HepG2 (cell line): ENCODE measurements around the gene CYCS. TPM values are rescaled to one million over a fixed set of nuclear protein-coding genes. Genes with fewer than 3 reads are reported as not detected.
A peak's percentile ranks its signal among the peaks of the same experiment; 100 is the strongest.

Source experiments
- AGO1 ChIP-seq: fragments of 200-400 bp; formaldehyde crosslinking; IDR thresholded peaks from 2 replicates; pipeline ENCODE4 v1.6.1; 2017; ENCODE audit warnings: mild to moderate bottlenecking, low read depth, low read length, moderate library complexity; ENCODE audit not compliant: poor library complexity, severe bottlenecking
- CEBPZ ChIP-seq: IDR thresholded peaks from 2 replicates; pipeline ENCODE4 v1.6.1; 2012; ENCODE audit warnings: low read length, improper control_type of control experiment
- DNMT3B ChIP-seq: conservative IDR thresholded peaks from 2 replicates; pipeline ENCODE4 v1.6.1; 2016; ENCODE audit warnings: missing biosample characterization, control low read depth
- HMG20B ChIP-seq: conservative IDR thresholded peaks from 2 replicates; pipeline ENCODE4 v1.6.1; 2016; ENCODE audit warnings: missing genetic modification reagents, missing compliant biosample characterization
- HNF4A ChIP-seq: sonication (generic); formaldehyde crosslinking; IDR thresholded peaks from 2 replicates; pipeline ENCODE4 v1.4.0; 2020; ENCODE audit warnings: missing genetic modification reagents
- KLF12 ChIP-seq: sonication (generic); formaldehyde crosslinking; IDR thresholded peaks from 2 replicates; pipeline ENCODE4 v1.4.0; 2020; ENCODE audit warnings: missing genetic modification reagents, borderline replicate concordance
- NR2F6 ChIP-seq, 2 experiments: IDR thresholded peaks; 2 replicates each; pipeline ENCODE4 v1.6.1; 2016; ENCODE audit warnings: antibody characterized with exemption in 1 of 2, mild to moderate bottlenecking in 1 of 2
- PHF20 ChIP-seq: sonication (generic); formaldehyde crosslinking; IDR thresholded peaks from 2 replicates; pipeline ENCODE4 v1.5.0; 2020; ENCODE audit warnings: mild to moderate bottlenecking, missing genetic modification reagents
- RNF2 ChIP-seq: fragments of 450-650 bp; conservative IDR thresholded peaks from 2 replicates; pipeline ENCODE4 v1.6.1; 2016; ENCODE audit warnings: low read depth
- SCMH1 ChIP-seq: sonication (generic); formaldehyde crosslinking; IDR thresholded peaks from 2 replicates; pipeline ENCODE4 v1.9.0; 2021; ENCODE audit warnings: missing genetic modification reagents, mild to moderate bottlenecking, borderline replicate concordance
- SP140L ChIP-seq: sonication (generic); formaldehyde crosslinking; IDR thresholded peaks from 2 replicates; pipeline ENCODE4 v1.4.0; 2020; ENCODE audit warnings: missing genetic modification reagents, borderline replicate concordance
- SRY ChIP-seq: sonication (generic); formaldehyde crosslinking; IDR thresholded peaks from 2 replicates; pipeline ENCODE4 v1.8.0; 2022; ENCODE audit warnings: mild to moderate bottlenecking, missing genetic modification reagents
- TCF12 ChIP-seq, 2 experiments: fragments of 450-650 bp in 1 of 2; sonication (generic) in 1 of 2; formaldehyde crosslinking in 1 of 2; IDR thresholded peaks; 2 replicates each; pipeline versions ENCODE4 v1.6.1 to v1.8.0; 2017 to 2022; ENCODE audit warnings: antibody characterized with exemption in 1 of 2, mild to moderate bottlenecking in 1 of 2, missing genetic modification reagents in 1 of 2, moderate library complexity in 1 of 2
- ZNF20 ChIP-seq: sonication (generic); formaldehyde crosslinking; IDR thresholded peaks from 2 replicates; pipeline ENCODE4 v1.4.0; 2020; ENCODE audit warnings: mild to moderate bottlenecking, moderate library complexity, missing genetic modification reagents
- ZNF234 ChIP-seq: sonication (generic); formaldehyde crosslinking; conservative IDR thresholded peaks from 2 replicates; pipeline ENCODE4 v1.5.1; 2020; ENCODE audit warnings: mild to moderate bottlenecking, missing genetic modification reagents
- ZNF33B ChIP-seq: sonication (generic); formaldehyde crosslinking; IDR thresholded peaks from 2 replicates; pipeline ENCODE4 v1.5.1; 2020; ENCODE audit warnings: mild to moderate bottlenecking, missing genetic modification reagents
- ZNF567 ChIP-seq: sonication (generic); formaldehyde crosslinking; IDR thresholded peaks from 2 replicates; pipeline ENCODE4 v1.8.1; 2023; ENCODE audit warnings: mild to moderate bottlenecking, missing genetic modification reagents, borderline replicate concordance
- polyA plus RNA-seq, 8 experiments: library from polyadenylated mRNA; depleted of rRNA in 3 of 8; stranded (reverse) in 7 of 8; unstranded in 1 of 8; fragments of >200 nt; fragmentation: Illumina TruSeq in 4 of 8; extraction: Trizol in 4 of 8; gene quantifications; 2 replicates each; pipeline versions ENCODE4 v1.2.1 to v1.2.3, GENCODE V29; 2011 to 2016; ENCODE audit warnings: low read depth in 4 of 8, missing spikeins in 1 of 8, mixed read lengths in 1 of 8; ENCODE audit not compliant: insufficient read depth in 1 of 8
- total RNA-seq, 5 experiments: library from RNA; depleted of rRNA; stranded (reverse); fragments of >200 nt; fragmentation: Illumina TruSeq; extraction: Trizol; gene quantifications; 2 replicates each; pipeline ENCODE4 v1.2.3, GENCODE V29; 2016; ENCODE audit warnings: low read depth in 1 of 5
- TF ChIP-seq, protein P1 (sequence below): sonication (generic); formaldehyde crosslinking; IDR thresholded peaks from 2 replicates; pipeline ENCODE4 v1.8.0; 2022; ENCODE audit warnings: missing genetic modification reagents, mild to moderate bottlenecking, moderate library complexity, borderline replicate concordance
- TF ChIP-seq, protein P2 (sequence below): sonication (generic); formaldehyde crosslinking; IDR thresholded peaks from 2 replicates; pipeline ENCODE4 v1.4.0; 2020; ENCODE audit warnings: mild to moderate bottlenecking, missing genetic modification reagents
- TF ChIP-seq, protein P3 (sequence below): sonication (generic); formaldehyde crosslinking; IDR thresholded peaks from 2 replicates; pipeline ENCODE4 v1.5.0; 2020; ENCODE audit warnings: mild to moderate bottlenecking, missing genetic modification reagents

CYCS gene
- total and polyA plus RNA-seq, 2 of the 13 experiments (the other 11 are each of a cell fraction or from before 2014, with no cell fraction given): 35.9 to 202 TPM

DNA sequence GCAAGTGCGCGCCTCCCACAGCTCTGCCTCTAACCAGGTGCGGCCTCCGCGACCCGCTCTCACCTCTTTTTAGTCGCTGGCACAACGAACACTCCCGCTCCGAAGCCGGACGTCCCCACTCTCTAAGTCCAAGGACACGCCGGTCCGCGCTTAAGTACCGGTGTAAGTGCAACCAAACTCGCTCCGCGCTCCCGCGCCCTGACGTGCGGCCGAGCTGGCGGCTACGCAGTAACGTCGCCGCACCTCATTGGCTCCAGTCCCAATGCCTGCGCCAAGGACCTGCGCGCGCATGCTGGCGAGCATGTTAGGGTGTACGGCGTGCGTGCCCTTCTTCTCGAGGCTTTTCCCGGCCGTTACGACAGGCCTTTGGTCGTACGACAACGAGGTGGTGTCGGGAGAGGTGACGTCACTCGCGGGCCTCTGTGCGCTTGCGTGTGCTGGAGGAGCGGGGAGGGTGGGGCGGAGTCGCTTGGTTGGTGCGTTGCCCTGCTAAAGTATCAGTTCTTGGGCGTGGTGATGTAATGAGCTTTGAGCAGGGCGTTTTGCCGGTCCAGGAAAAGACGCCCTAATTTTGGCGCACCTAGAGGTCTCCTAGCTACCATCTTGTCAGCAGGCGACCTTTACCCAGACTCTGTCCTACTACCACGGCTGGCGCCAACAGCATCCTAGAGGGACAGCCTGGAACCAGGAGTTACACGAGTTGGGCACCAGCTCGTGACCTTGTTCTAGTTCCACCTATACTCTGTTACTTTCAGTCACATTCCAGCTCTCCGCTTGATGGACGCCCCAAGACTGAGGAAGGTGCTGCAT lies at the start of gene CYCS (continued):
- peak; percentile 89; the same call in 1 of the 2 replicates for TF ChIP-seq SRY (CRISPR knock-in tag)
- TF ChIP-seq CEBPZ: no peak
- peak; percentile 71 for TF ChIP-seq HNF4A (CRISPR knock-in tag)
- TF ChIP-seq SP140L (CRISPR knock-in tag): 0 out of 2 replicates have a peak, but pooled peaks have one; percentile 41
- TF ChIP-seq HMG20B (CRISPR knock-in tag): 0 out of 2 replicates have a peak, but pooled peaks have one; percentile 40
- TF ChIP-seq ZNF567 (CRISPR knock-in tag): 0 out of 2 replicates have a peak, but pooled peaks have one; percentile 68
- TF ChIP-seq, protein P1, sequence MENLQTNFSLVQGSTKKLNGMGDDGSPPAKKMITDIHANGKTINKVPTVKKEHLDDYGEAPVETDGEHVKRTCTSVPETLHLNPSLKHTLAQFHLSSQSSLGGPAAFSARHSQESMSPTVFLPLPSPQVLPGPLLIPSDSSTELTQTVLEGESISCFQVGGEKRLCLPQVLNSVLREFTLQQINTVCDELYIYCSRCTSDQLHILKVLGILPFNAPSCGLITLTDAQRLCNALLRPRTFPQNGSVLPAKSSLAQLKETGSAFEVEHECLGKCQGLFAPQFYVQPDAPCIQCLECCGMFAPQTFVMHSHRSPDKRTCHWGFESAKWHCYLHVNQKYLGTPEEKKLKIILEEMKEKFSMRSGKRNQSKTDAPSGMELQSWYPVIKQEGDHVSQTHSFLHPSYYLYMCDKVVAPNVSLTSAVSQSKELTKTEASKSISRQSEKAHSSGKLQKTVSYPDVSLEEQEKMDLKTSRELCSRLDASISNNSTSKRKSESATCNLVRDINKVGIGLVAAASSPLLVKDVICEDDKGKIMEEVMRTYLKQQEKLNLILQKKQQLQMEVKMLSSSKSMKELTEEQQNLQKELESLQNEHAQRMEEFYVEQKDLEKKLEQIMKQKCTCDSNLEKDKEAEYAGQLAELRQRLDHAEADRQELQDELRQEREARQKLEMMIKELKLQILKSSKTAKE (CRISPR knock-in tag): peak; percentile 72
- no peak for TF ChIP-seq SCMH1 (CRISPR knock-in tag)
- TF ChIP-seq TCF12 (IDR thresholded peaks at IDR 0.05): no peak
- TF ChIP-seq TCF12 (CRISPR knock-in tag; IDR thresholded peaks at IDR 0.05): 0 out of 2 replicates have a peak, but pooled peaks have one; percentile 39
- TF ChIP-seq ZNF234 (CRISPR knock-in tag): no peak
- peak; percentile 60 for TF ChIP-seq AGO1
- TF ChIP-seq, protein P2, sequence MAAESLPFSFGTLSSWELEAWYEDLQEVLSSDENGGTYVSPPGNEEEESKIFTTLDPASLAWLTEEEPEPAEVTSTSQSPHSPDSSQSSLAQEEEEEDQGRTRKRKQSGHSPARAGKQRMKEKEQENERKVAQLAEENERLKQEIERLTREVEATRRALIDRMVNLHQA (CRISPR knock-in tag): no peak
- no peak; the same call in 1 of the 2 replicates for TF ChIP-seq KLF12 (CRISPR knock-in tag)
- TF ChIP-seq ZNF20 (CRISPR knock-in tag): no peak
- TF ChIP-seq PHF20 (CRISPR knock-in tag): peak; percentile 92
- TF ChIP-seq NR2F6 (IDR thresholded peaks at IDR 0.05): no peak
- TF ChIP-seq NR2F6 (CRISPR knock-in tag; IDR thresholded peaks at IDR 0.05): peak; percentile 68
- TF ChIP-seq, protein P3, sequence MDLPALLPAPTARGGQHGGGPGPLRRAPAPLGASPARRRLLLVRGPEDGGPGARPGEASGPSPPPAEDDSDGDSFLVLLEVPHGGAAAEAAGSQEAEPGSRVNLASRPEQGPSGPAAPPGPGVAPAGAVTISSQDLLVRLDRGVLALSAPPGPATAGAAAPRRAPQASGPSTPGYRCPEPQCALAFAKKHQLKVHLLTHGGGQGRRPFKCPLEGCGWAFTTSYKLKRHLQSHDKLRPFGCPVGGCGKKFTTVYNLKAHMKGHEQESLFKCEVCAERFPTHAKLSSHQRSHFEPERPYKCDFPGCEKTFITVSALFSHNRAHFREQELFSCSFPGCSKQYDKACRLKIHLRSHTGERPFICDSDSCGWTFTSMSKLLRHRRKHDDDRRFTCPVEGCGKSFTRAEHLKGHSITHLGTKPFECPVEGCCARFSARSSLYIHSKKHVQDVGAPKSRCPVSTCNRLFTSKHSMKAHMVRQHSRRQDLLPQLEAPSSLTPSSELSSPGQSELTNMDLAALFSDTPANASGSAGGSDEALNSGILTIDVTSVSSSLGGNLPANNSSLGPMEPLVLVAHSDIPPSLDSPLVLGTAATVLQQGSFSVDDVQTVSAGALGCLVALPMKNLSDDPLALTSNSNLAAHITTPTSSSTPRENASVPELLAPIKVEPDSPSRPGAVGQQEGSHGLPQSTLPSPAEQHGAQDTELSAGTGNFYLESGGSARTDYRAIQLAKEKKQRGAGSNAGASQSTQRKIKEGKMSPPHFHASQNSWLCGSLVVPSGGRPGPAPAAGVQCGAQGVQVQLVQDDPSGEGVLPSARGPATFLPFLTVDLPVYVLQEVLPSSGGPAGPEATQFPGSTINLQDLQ (CRISPR knock-in tag): 0 out of 2 replicates have a peak, but pooled peaks have one; percentile 52
- peak; percentile 72; the same call in 1 of the 2 replicates for TF ChIP-seq ZNF33B (CRISPR knock-in tag)
- peak; percentile 91 for TF ChIP-seq RNF2
- TF ChIP-seq DNMT3B (CRISPR knock-in tag): 0 out of 2 replicates have a peak, but pooled peaks have one; percentile 19
